ENCODE results near the gene UPK1A.

The UPK1A gene

DNA sequence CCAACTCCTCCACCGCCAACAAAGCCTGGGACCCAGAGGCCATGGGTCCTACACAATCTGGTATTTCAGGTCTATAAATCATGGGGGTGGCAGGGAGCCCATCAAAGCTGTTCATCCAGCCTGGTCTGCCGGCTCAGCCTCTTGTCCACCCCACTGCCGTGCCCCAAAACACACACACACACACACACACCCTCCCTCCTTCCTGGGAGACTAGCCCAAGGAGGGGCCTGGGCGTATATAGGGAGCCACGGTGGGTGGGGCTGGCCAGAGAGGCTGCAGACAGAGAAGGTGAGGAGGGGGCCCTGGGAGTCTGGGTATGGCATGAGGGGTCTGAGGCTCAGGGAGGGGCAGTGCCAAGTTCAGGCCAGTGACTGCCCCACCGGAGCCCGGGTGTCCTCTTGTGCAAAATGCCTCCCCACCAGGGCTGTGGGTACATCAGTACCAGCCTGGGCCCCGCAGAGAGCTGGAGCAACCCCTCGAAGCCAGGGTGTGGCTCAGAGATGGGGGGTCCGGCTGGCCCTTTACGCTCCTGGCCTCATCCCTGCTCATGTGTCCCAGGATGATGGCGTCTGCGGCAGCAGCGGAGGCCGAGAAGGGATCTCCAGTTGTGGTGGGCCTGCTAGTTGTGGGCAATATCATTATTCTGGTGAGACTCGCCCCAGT, at the start of gene UPK1A:
UPK1A (plus strand) TSS at position 267 of the 663 bp plus-strand sequence; CDS start at position 563, 296 bp downstream.
- DNase-seq (ENCODE audit: low read depth in 2 of 3, low spot score in 2 of 3): no peak

DNA sequence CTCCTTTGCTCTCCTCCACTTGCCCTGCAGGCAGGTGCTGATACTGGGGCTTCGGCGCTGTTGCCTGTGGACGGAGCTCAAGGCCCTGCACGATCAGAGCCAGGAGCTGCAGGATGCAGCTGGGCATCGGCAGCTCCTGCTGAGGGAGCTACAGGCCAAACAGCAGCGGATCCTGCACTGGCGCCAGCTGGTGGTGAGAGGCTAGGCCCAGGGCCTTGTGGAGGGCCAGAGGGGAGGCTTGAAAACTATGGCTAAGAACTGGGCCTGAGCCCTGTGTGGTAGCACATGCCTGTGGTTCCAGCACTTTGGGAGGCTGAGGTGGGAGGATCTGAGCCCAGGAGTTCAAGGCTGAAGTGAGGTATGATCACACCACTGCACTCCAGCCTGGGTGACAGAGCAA, 47.5 kb upstream of the UPK1A start:
- DNase-seq (ENCODE audit: low read depth in 2 of 3, low spot score in 2 of 3): no peak

DNA sequence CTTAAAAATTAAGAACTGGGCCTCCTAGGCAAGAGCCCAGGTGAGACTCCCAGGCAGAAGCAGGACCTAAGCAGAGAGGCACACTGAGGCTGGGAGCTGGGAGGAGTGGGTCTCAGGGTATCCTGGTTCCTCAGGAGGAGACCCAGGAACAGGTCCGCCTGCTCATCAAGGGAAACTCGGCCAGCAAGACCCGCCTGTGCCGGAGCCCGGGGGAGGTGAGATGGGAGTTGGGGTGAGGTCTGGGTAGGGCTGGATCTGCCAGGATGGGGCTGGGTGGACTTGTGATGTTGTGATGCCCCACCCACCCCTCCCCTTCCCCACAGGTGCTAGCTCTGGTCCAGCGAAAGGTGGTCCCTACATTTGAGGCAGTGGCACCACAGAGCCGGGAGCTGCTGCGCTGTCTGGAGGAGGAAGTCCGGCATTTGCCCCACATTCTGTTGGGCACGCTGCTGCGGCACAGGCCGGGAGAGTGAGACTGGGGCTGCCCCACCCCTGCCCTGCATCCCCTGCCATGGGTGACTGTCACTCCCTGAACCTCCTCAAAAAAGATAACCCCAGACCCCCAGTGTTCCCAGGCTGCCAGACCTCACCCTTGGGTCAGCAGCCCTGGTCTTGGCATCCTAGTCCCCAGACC, 46.9 kb upstream of the UPK1A start:
- no peak for DNase-seq (ENCODE audit: low read depth in 2 of 3, low spot score in 2 of 3)

DNA sequence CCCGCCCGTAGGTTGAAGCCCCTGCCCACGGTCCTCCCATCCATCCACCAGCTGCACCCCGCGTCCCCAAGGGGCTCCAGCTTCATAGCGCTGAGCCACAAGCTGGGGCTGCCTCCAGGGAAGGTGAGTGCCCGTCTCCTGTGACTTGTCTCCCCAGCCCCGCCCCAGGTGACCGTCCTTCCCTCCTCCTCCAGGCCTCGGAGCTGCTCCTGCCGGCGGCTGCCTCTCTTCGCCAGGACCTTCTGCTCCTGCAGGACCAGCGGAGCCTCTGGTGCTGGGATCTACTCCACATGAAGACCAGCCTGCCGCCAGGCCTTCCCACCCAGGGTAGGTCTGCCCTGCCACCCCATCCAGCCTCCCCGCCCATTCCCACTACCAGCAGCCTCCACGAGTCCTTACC, 46.3 kb upstream of the UPK1A start:
- no peak for DNase-seq (ENCODE audit: low read depth in 2 of 3, low spot score in 2 of 3)

DNA sequence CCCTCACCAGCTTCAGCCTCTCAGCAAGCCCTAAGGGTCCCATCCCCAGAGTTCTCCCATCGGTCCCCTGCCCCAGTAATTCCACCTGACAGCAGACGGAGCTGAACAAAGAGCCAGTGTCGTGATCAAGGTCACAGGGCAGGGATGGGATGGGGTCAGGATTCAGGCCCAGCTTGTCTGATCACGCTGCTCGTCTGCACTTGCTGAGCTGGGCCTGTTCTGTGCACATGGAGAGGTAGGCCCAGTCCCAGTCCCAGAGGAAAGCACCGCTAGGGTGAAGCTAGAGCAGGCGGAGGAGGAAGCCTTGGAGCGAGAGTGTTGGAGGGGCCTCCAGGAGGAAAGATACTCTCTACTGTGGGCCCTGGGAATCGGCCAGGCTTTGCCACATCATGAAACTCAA, 44.6 kb upstream of the UPK1A start:
- no peak for DNase-seq (ENCODE audit: low read depth in 2 of 3, low spot score in 2 of 3)

DNA sequence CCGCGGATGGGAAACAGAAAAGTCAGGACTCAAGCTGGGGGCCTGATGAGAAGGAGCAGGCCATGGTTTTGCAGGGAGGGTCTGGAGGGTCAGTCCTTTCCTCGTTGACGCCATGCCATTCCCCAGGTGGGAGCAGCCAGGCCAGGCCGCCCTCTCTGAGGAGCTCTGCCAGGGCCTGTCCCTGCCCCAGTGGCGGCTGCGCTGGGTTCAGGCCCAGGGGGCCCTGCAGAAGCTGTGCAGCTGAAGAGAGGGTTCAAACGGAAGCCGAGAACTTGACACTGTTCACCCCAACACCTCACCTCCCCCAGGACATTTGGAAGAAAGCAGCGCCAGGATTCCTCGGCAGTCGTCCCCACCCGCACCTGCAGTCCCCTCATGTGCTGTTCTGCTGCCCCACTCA, 43.6 kb upstream of the UPK1A start:
- no peak for DNase-seq (ENCODE audit: low read depth in 2 of 3, low spot score in 2 of 3)

DNA sequence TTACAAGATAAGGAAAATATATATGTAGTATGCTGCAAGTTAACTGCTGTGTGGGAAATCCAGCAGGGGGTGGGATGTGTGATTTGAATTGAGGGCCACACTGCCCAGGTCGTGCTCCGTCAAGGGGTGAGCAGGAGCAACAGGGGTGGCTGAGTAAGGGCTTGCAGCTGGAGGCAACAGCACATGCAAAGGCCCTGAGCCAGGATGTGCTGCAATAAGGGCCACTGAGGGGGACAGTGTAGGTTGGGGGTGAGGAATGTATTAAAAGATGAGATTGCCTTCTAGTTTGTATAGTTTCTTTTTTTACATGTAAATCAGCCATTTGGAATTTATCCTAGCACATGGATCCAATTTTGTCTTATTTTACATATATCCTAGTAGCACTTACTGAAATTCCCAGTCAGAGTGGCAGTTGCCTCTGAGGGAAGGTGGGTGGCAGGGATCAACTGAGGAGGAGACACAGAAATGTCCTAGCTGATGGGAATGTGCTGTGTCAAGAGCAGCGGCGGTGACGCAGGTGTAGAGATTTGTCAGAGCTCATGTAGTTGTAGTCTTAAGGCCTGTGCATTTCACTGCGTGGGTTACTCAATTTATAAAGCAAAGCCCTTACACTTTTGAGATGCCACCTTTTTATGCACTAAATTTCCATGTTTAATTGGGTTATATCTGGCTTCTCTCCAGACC, 42.8 kb upstream of the UPK1A start:
- no peak for DNase-seq (ENCODE audit: low read depth in 2 of 3, low spot score in 2 of 3)

DNA sequence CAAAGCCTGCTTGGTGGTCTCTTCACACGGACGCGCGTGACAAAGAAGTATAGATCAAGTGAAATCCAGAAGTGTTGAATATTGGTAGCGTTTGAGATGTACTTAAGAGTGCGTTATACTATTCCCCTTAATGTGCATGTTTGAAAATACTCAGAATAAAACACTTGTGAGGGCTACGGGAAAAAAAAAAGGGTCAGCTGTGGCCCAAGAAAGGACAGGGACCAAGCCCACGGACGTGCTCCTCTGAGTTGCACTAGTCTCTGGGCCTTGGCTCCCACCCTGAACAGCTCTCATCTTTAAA, 38.1 kb upstream of the UPK1A start:
- no peak for DNase-seq (ENCODE audit: low read depth in 2 of 3, low spot score in 2 of 3)

DNA sequence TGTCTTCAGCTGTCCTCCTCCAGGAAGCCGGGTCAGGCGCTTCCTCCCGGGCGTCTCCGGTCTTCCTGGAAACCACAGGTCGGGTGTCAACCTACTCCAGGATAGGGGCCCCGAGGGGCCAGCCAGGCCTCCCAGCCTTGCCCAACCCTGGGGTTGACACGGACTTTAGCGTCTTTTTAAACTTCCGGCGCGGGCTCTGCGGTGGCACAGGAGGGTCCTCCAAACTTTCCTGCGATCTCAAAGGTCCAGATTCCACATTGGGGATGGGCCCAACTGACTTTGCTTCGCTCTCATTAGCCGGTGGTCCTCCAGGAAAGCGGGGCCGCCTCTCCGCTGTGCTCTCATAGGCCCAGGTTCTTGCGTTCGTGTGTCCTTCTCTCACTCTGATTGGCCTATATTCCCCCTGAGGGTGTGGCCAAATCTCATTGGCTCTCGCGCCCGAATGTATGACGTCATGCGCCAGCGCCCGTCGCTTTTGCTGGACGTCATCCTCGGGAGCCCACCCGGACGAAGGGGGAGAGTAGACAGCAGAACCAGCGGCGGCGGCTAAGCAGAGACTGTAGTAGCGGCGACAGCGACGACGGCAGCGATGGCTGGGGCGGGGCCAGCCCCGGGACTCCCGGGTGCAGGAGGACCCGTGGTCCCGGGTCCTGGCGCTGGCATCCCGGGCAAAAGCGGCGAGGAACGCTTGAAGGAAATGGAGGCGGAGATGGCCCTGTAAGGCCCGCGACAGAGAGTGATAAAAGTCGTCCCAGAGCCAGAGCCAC, 37.6 kb upstream of the UPK1A start, which contains the start of gene RBM42:
RBM42 (plus strand) TSS at position 472 of the 767 bp plus-strand sequence; CDS start at position 590, 118 bp downstream.
- DNase-seq (ENCODE audit: low read depth in 2 of 3, low spot score in 2 of 3): peak; percentile 96 to 98 (median 98)

DNA sequence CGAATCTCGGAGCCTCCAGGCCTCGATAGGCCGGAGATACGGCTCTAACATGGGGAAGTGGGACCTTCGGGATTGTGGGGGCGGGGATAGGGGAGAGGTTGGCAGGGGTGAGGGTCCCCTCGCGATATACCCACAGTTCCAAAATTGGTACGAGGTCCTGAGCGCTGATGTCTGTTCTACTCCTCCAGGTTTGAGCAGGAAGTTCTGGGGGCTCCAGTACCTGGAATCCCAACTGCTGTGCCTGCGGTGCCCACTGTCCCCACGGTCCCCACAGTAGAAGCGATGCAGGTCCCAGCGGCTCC, 37.0 kb upstream of the UPK1A start:
- no peak for DNase-seq (ENCODE audit: low read depth in 2 of 3, low spot score in 2 of 3)

DNA sequence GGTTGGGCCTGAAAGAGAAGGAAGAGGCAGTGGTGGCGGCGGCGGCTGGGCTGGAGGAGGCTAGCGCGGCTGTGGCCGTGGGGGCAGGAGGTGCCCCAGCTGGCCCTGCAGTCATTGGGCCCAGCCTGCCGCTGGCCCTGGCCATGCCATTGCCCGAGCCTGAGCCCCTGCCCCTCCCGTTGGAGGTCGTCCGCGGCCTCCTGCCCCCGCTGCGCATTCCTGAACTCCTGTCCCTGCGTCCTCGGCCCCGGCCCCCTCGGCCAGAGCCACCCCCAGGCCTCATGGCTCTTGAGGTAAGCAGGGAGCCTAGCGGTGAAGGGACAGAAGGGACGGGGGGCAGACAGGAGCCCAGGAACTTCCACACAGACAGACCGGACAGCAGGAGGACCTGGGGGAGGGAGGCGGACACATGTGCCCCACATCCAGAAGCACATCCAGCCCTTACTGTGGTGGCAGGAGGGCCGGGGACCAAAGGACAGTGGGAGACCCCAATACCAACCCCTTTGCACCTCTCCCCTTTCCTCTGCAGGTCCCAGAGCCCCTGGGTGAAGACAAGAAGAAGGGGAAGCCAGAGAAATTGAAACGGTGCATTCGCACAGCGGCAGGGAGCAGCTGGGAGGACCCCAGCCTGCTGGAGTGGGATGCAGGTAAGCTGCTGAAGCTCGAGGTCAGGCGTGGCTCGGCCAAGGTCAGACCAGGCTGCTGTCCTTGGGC, 32.4 kb upstream of the UPK1A start:
- DNase-seq (ENCODE audit: low read depth in 2 of 3, low spot score in 2 of 3): no peak

DNA sequence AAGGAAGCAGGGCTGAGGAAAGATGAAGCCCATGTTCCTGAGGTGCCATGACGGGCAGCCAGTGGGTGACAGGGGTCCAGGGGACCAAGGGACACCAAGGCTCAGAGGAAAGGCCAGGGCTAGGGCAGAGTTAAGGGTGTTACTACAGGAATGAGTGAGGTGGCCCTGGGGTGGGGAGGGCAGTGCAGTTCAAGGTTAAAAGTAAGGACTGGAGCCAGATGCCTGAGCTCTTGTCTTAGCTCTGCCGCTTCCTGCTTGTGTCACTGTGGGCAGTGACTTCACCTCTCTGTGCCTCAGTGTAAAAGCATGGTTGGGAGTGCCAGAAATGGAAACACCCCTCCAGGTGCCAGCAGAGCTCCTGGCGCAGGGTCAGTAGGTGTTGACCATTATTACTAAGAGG, 29.7 kb upstream of the UPK1A start:
- no peak for DNase-seq (ENCODE audit: low read depth in 2 of 3, low spot score in 2 of 3)

DNA sequence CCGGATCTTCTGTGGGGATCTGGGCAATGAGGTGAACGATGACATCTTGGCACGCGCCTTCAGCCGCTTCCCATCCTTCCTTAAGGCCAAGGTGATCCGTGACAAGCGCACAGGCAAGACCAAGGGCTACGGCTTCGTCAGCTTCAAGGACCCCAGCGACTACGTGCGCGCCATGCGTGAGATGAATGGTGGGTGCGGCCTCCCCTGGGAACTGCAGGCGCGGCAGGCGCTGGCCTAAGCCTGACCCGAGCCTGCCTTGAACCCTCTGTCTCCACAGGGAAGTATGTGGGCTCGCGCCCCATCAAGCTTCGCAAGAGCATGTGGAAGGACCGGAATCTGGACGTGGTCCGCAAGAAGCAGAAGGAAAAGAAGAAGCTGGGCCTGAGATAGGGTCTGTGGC, 29.2 kb upstream of the UPK1A start:
- DNase-seq (ENCODE audit: low read depth in 2 of 3, low spot score in 2 of 3): no peak

DNA sequence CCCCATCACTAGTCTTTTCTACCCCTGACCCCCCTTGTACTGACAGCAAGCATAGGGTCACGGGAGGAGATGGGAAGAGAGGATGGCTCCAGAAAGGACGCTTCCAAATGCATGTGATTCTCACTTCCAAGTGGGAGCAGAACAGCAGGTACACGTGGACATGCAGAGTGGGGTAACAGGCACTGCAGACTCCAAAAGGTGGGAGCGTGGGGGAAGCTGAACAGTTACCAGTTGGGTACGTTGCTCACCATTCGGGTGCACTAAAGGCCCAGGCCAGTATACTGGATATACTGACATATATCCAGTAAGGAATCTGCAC, 27.0 kb upstream of the UPK1A start:
- no peak for DNase-seq (ENCODE audit: low read depth in 2 of 3, low spot score in 2 of 3)

DNA sequence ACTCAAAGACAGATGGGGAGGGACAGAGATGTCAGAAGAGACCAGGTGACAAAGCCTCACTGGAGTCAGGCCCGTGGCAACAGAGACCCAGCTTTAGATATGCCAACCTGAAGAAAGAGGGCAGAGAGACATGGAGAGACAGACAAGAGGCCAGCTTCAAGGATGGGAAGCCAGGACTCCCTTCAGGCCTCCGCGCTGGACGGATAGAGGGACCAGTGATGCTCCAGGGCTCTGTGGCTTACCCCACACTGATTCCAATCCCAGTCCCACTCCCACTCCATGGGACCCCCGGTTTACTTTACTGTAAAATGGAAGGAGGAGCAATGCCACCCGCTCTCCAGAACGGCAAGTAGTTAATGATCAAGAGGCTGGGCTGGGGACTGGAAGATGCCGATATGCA, 26.5 kb upstream of the UPK1A start:
- no peak for DNase-seq (ENCODE audit: low read depth in 2 of 3, low spot score in 2 of 3)

DNA sequence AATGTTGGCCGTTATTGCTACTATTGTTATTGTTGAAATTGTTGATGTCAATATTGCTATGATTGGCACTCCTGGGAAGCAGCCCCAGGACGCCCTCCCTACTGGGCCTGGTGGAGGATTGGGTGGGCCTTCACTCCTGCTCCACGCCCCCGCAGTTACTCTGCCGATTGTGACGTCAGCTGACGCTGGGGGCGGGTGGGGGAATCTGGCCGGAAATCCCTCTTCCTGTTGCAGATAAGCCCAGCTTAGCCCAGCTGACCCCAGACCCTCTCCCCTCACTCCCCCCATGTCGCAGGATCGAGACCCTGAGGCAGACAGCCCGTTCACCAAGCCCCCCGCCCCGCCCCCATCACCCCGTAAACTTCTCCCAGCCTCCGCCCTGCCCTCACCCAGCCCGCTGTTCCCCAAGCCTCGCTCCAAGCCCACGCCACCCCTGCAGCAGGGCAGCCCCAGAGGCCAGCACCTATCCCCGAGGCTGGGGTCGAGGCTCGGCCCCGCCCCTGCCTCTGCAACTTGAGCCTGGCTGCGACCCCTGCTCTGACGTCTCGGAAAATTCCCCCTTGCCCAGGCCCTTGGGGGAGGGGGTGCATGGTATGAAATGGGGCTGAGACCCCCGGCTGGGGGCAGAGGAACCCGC, 24.7 kb upstream of the UPK1A start, which contains the start of gene ETV2:
ETV2 (plus strand) TSS at position 231 of the 637 bp plus-strand sequence. CDS start 716 bp downstream, outside the sequence.
- DNase-seq (ENCODE audit: low read depth in 2 of 3, low spot score in 2 of 3): peak in 2 of 3 experiments; percentile 19 to 26

DNA sequence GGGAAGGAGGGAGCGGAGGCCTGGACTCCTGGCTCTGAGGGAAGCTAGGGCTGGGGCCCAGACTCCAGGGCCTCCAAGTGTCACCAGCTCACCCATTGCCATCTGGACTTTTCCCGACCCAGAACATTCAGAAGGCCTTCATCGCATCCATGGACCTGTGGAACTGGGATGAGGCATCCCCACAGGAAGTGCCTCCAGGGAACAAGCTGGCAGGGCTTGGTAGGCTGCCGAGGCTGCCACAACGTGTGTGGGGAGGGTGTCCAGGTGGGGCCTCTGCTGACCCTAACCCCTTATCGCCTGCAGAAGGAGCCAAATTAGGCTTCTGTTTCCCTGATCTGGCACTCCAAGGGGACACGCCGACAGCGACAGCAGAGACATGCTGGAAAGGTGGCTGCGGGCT, 24.0 kb upstream of the UPK1A start:
- no peak for DNase-seq (ENCODE audit: low read depth in 2 of 3, low spot score in 2 of 3)

DNA sequence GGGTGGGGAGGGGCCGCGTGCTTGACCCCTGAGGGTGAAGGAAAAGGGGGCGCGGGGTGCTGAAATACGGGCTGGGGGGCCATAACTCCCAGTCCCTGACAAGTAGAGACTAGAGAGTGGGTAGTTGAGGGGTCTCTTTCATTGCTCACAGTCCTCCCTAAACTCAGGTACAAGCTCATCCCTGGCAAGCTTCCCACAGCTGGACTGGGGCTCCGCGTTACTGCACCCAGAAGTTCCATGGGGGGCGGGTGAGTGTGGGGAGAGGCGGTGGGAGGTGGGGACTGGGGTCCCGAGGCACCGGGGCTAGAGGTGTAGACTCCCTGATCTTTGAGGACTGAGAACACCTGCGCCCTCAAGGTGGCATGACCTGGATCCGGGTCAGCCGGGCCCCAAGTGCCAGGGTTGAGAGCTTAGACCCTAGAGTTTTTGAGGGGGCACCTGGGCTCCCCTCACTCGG, 23.5 kb upstream of the UPK1A start:
- DNase-seq (ENCODE audit: low read depth in 2 of 3, low spot score in 2 of 3): no peak

DNA sequence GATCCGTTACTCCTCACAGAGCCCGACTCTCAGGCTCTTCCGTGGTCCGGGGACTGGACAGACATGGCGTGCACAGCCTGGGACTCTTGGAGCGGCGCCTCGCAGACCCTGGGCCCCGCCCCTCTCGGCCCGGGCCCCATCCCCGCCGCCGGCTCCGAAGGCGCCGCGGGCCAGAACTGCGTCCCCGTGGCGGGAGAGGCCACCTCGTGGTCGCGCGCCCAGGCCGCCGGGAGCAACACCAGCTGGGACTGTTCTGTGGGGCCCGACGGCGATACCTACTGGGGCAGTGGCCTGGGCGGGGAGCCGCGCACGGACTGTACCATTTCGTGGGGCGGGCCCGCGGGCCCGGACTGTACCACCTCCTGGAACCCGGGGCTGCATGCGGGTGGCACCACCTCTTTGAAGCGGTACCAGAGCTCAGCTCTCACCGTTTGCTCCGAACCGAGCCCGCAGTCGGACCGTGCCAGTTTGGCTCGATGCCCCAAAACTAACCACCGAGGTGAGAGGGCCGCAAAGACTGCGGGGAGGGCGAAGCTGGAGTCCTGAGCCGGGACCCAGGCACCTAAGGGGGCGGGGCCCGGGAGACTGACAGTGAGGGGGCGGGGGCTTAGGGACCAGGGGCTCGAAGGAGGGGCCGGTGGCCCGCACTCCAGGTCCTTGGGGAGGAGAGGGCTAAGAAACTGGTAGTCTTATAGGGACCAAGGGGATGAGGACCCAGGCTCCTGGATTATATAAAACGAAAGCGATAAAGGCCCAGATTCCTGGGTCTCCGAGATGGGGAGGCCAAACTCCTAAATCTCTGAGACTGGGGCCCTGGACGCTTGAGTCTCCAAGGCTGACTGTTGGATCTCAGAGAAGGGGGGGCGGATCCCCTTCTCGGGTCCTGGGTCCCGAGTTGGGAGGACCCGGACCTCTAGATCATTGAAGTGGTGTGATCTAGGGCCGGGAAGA, 22.8 kb upstream of the UPK1A start:
- DNase-seq (ENCODE audit: low read depth in 2 of 3, low spot score in 2 of 3): peak; percentile 62 to 87 (median 70)
